GM23248 (cell line): ENCODE measurements around the gene PGGT1B. TPM values are rescaled to one million over a fixed set of nuclear protein-coding genes. Genes with fewer than 3 reads are reported as not detected.
A peak's percentile ranks its signal among the peaks of the same experiment; 100 is the strongest.
"Not testable (repeated sequence)": the region's sequence is repeated elsewhere in the genome, so short reads cannot be mapped to it uniquely, and the experiment has no call there.

Experiments
- DNase-seq: peaks from one replicate; pipeline ENCODE4 v3.0.0-alpha.2; 2015
- H2AFZ ChIP-seq: fragments of 200-600 bp; sonication (generic); 2 replicates; pipeline ENCODE4 v1.6.1; 2016; ENCODE audit warnings: antibody characterized with exemption
- H3F3A ChIP-seq: fragments of 200-600 bp; sonication (generic); 2 replicates; pipeline ENCODE4 v1.6.1; 2016; ENCODE audit warnings: mild to moderate bottlenecking, antibody characterized with exemption, mixed run types; ENCODE audit not compliant: insufficient read depth
- H3K27ac ChIP-seq: fragments of 200-600 bp; sonication (generic); 2 replicates; pipeline ENCODE4 v1.5.1; 2016; ENCODE audit warnings: mild to moderate bottlenecking
- H3K27me3 ChIP-seq: fragments of 200-600 bp; sonication (generic); replicated peaks from 2 replicates; pipeline ENCODE4 v1.6.1; 2016; ENCODE audit warnings: mild to moderate bottlenecking; ENCODE audit not compliant: insufficient read depth
- H3K36me3 ChIP-seq: fragments of 200-600 bp; sonication (generic); 2 replicates; pipeline ENCODE4 v1.6.1; 2016; ENCODE audit warnings: low read depth, mild to moderate bottlenecking
- H3K4me1 ChIP-seq: fragments of 200-600 bp; sonication (generic); 2 replicates; pipeline ENCODE4 v1.6.1; 2016; ENCODE audit warnings: mild to moderate bottlenecking; ENCODE audit not compliant: insufficient read depth
- H3K4me2 ChIP-seq: fragments of 200-600 bp; sonication (generic); one replicate; pipeline ENCODE4 v1.6.1; 2016; ENCODE audit warnings: mild to moderate bottlenecking; ENCODE audit not compliant: unreplicated experiment
- H3K4me3 ChIP-seq: fragments of 200-600 bp; sonication (generic); 2 replicates; pipeline ENCODE4 v1.5.1; 2016; ENCODE audit warnings: mild to moderate bottlenecking
- H3K79me2 ChIP-seq: fragments of 200-600 bp; sonication (generic); 2 replicates; pipeline ENCODE4 v1.6.1; 2016; ENCODE audit warnings: mild to moderate bottlenecking; ENCODE audit not compliant: insufficient read depth
- H3K9ac ChIP-seq: fragments of 200-600 bp; sonication (generic); 2 replicates; pipeline ENCODE4 v1.6.1; 2016; ENCODE audit warnings: mild to moderate bottlenecking
- H3K9me2 ChIP-seq: fragments of 200-600 bp; sonication (generic); 2 replicates; pipeline ENCODE4 v1.6.1; 2016; ENCODE audit warnings: mixed run types, mild to moderate bottlenecking, moderate library complexity; ENCODE audit not compliant: insufficient read depth
- H3K9me3 ChIP-seq: fragments of 200-600 bp; sonication (generic); one replicate; pipeline ENCODE4 v1.6.1; 2017; ENCODE audit warnings: low read depth
- H4K20me1 ChIP-seq: fragments of 200-600 bp; sonication (generic); 2 replicates; pipeline ENCODE4 v1.6.0; 2016; ENCODE audit not compliant: insufficient read depth
- EZH2 ChIP-seq: fragments of 200-600 bp; sonication (generic); IDR thresholded peaks from 2 replicates; pipeline ENCODE4 v1.6.1; 2018; ENCODE audit warnings: antibody characterized with exemption, mild to moderate bottlenecking; ENCODE audit not compliant: insufficient read depth, poor library complexity, severe bottlenecking
- EZH2phosphoT487 ChIP-seq: fragments of 200-600 bp; sonication (generic); IDR thresholded peaks from 2 replicates; pipeline ENCODE4 v1.6.1; 2018; ENCODE audit warnings: antibody characterized with exemption, moderate library complexity, mild to moderate bottlenecking, low read depth; ENCODE audit not compliant: insufficient read depth
- WGBS, 2 experiments: methylation state at CpG; one replicate each; pipeline ENCODE4 v1.1.6; 2015 to 2017; ENCODE audit warnings: low lambda C conversion rate in 2 of 2, low coverage in 1 of 2; ENCODE audit errors: missing lambda C conversion rate in 2 of 2; 5-methylcytosine and 5-hydroxymethylcytosine counted together
- in situ Hi-C: fragments of 300-500 bp; cut with MboI; formaldehyde crosslinking; loops from 2 replicates; pipeline ENCODE4 v1.15.0; 2020
- polyA plus RNA-seq: library from polyadenylated mRNA; unstranded; fragments of >200 nt; fragmentation: Nextera tagmentation; extraction: Ambion mirVana; gene quantifications from 2 replicates; pipeline ENCODE4 v1.2.1, GENCODE V29; 2016
- total RNA-seq: library from RNA; depleted of rRNA; stranded (reverse); fragments of >200 nt; shearing (Covaris generic); gene quantifications from 2 replicates; pipeline ENCODE4 v1.2.3, GENCODE V29; 2014

The PGGT1B gene
- total and polyA plus RNA-seq, 2 experiments from 2014 or later, result 17.8 to 20.1 TPM

- Histone ChIP-seq H4K20me1 (peaks cover 38% of the 10 kb centered on the region), H3K9ac (no peak overlapping the region), H3K9me2 (no peaks in the 10 kb centered on the region), H3K79me2 (peaks cover 86% of the 10 kb centered on the region), H3K27ac (peak overlapping the region; percentile 49), H3K4me3 (no peak overlapping the region), H3K4me2 (peak overlapping the region; percentile 75), H3K27me3 (no peaks in the 10 kb centered on the region), H3F3A (peaks cover 34% of the 10 kb centered on the region), H3K9me3 (no peaks in the 10 kb centered on the region), H2AFZ (no peak overlapping the region), H3K4me1 (peaks cover 40% of the 10 kb centered on the region), H3K36me3 (no peaks in the 10 kb centered on the region)
- in situ Hi-C loops, result no loop called here
- TF ChIP-seq EZH2phosphoT487 (no peak), EZH2 (no peak)
- DNase-seq, result peak; percentile 62
Observed at GRCh38 chr5:115257981-115258380, 4.7 kb downstream of the PGGT1B start.

GRCh38 chr5:115249379-115249778 is 13.3 kb downstream of the PGGT1B start:
- WGBS, 2 experiments, result 75 to 81% methylated on average over 5 of the region's 5 CpGs
- H3K27ac ChIP-seq, H3K4me2 ChIP-seq, H3K9ac ChIP-seq, H2AFZ ChIP-seq, H3K27me3 ChIP-seq, H3K36me3 ChIP-seq, H4K20me1 ChIP-seq, H3K9me3 ChIP-seq, H3K4me3 ChIP-seq, H3K9me2 ChIP-seq, H3K4me1 ChIP-seq, in situ Hi-C loops, DNase-seq, H3F3A ChIP-seq: not testable (repeated sequence)
- H3K79me2 ChIP-seq, result peaks cover 98% of the 10 kb centered on the region

GRCh38 chr5:115246361-115246991 is 16.2 kb downstream of the PGGT1B start:
- H3K36me3 ChIP-seq, result no peaks in the 10 kb centered on the region
- H4K20me1 ChIP-seq, result no peaks in the 10 kb centered on the region; the same call in 1 of the 2 replicates
- WGBS, 2 experiments, result 35 to 37% methylated on average over 3 of the region's 3 CpGs
- H3K9ac ChIP-seq, result no peak overlapping the region
- peaks cover 8% of the 10 kb centered on the region for H3K4me1 ChIP-seq
- H3K27ac ChIP-seq, result no peak overlapping the region
- in situ Hi-C loops, result no loop called here
- no peaks in the 10 kb centered on the region for H3K9me3 ChIP-seq
- peak; percentile 64 for DNase-seq
- H3K9me2 ChIP-seq, result no peaks in the 10 kb centered on the region
- H2AFZ ChIP-seq, result no peak overlapping the region
- no peaks in the 10 kb centered on the region for H3K27me3 ChIP-seq
- no peak overlapping the region for H3K4me3 ChIP-seq
- peaks cover 6% of the 10 kb centered on the region; the same call in 1 of the 2 replicates for H3F3A ChIP-seq
- TF ChIP-seq EZH2phosphoT487 (no peak), EZH2 (no peak)
- H3K79me2 ChIP-seq, result peaks cover 94% of the 10 kb centered on the region
- H3K4me2 ChIP-seq, result no peak overlapping the region

GRCh38 chr5:115243412-115243811 is 19.3 kb downstream of the PGGT1B start:
- Histone ChIP-seq H3K27ac (no peak overlapping the region), H3K9me3 (no peaks in the 10 kb centered on the region), H3K27me3 (no peaks in the 10 kb centered on the region), H3K36me3 (peaks cover 15% of the 10 kb centered on the region), H3K79me2 (peaks cover 66% of the 10 kb centered on the region), H4K20me1 (no peaks in the 10 kb centered on the region; the same call in 1 of the 2 replicates), H3K4me3 (no peak overlapping the region), H3K4me2 (no peak overlapping the region), H3K9ac (no peak overlapping the region), H2AFZ (no peak overlapping the region), H3F3A (peaks cover 6% of the 10 kb centered on the region; the same call in 1 of the 2 replicates), H3K4me1 (peaks cover 8% of the 10 kb centered on the region), H3K9me2 (no peaks in the 10 kb centered on the region)
- in situ Hi-C loops, result no loop called here
- no peak for TF ChIP-seq EZH2phosphoT487
- no peak for TF ChIP-seq EZH2
- peak; percentile 67 for DNase-seq
